ENCODE results near the gene MAPKAPK5.
"Not testable (repeated sequence)": the region's sequence is repeated elsewhere in the genome, so short reads cannot be mapped to it uniquely, and the experiment has no call there.

Gene MAPKAPK5

GRCh38 chr12:111886662-111887545 is 44.9 kb downstream of the MAPKAPK5 start:
- DNase-seq (ENCODE audit: low spot score), result no peak

- no peak for DNase-seq (ENCODE audit: low spot score)
These were observed 46.1 kb downstream of the MAPKAPK5 start for GRCh38 chr12:111887926-111888745.

- no peak for DNase-seq (ENCODE audit: low spot score)
These were observed 51.3 kb downstream of the MAPKAPK5 start for GRCh38 chr12:111893287-111893686.

- DNase-seq (ENCODE audit: low spot score), result no peak
These were observed 52.5 kb downstream of the MAPKAPK5 start for GRCh38 chr12:111894556-111894955.

- DNase-seq (ENCODE audit: low spot score), result no peak
These were observed 59.2 kb downstream of the MAPKAPK5 start for GRCh38 chr12:111901182-111901581.

- DNase-seq (ENCODE audit: low spot score), result no peak
These were observed 62.5 kb downstream of the MAPKAPK5 start for GRCh38 chr12:111904446-111904975.

GRCh38 chr12:111905502-111905901 is 63.5 kb downstream of the MAPKAPK5 start:
- DNase-seq (ENCODE audit: low spot score), result no peak

- DNase-seq (ENCODE audit: low spot score), result no peak
These were observed 65.7 kb downstream of the MAPKAPK5 start for GRCh38 chr12:111907740-111908139.

- DNase-seq (ENCODE audit: low spot score), result no peak
These were observed 83.1 kb downstream of the MAPKAPK5 start for GRCh38 chr12:111925171-111925570.

- no peak for DNase-seq (ENCODE audit: low spot score)
These were observed 84.6 kb downstream of the MAPKAPK5 start for GRCh38 chr12:111926631-111927030.

GRCh38 chr12:111927346-111927745 is 85.3 kb downstream of the MAPKAPK5 start:
- no peak for DNase-seq (ENCODE audit: low spot score)

- no peak for DNase-seq (ENCODE audit: low spot score)
These were observed 90.2 kb downstream of the MAPKAPK5 start for GRCh38 chr12:111932241-111932640.

GRCh38 chr12:111936869-111937268 is 94.8 kb downstream of the MAPKAPK5 start:
- no peak for DNase-seq (ENCODE audit: low spot score)

GRCh38 chr12:111937429-111937828 is 95.4 kb downstream of the MAPKAPK5 start:
- no peak for DNase-seq (ENCODE audit: low spot score)

- DNase-seq (ENCODE audit: low spot score), result no peak
These were observed 100.5 kb downstream of the MAPKAPK5 start for GRCh38 chr12:111942557-111942956.

GRCh38 chr12:111943929-111944328 is 101.9 kb downstream of the MAPKAPK5 start:
- DNase-seq (ENCODE audit: low spot score), result no peak

- not testable (repeated sequence) for DNase-seq (ENCODE audit: low spot score)
These were observed 109.1 kb downstream of the MAPKAPK5 start for GRCh38 chr12:111950961-111951676.

Measured in SK-N-DZ (cell line).